Neural progenitor cell (in vitro differentiated cells): ENCODE measurements around the gene KAZN. TPM values are rescaled to one million over a fixed set of nuclear protein-coding genes. Genes with fewer than 3 reads are reported as not detected.

ENCODE experiments used
- DNase-seq: peaks from one replicate; pipeline ENCODE4 v3.0.0-alpha.2; 2016; ENCODE audit warnings: low spot score
- H2AFZ ChIP-seq: fragments of 200-600 bp; sonication (generic); replicated peaks from 2 replicates; pipeline ENCODE4 v1.6.1; 2016; ENCODE audit warnings: antibody characterized with exemption
- H3F3A ChIP-seq: fragments of 200-600 bp; sonication (generic); 2 replicates; pipeline ENCODE4 v1.6.1; 2016; ENCODE audit warnings: antibody characterized with exemption, low read depth
- H3K27ac ChIP-seq: fragments of 200-600 bp; sonication (generic); 2 replicates; pipeline ENCODE4 v1.5.1; 2016; ENCODE audit warnings: mild to moderate bottlenecking
- H3K27me3 ChIP-seq: fragments of 200-600 bp; sonication (generic); 2 replicates; pipeline ENCODE4 v1.6.1; 2016; ENCODE audit warnings: mild to moderate bottlenecking, moderate library complexity
- H3K36me3 ChIP-seq: fragments of 200-600 bp; sonication (generic); 2 replicates; pipeline ENCODE4 v1.5.1; 2016
- H3K4me1 ChIP-seq: fragments of 200-600 bp; sonication (generic); 2 replicates; pipeline ENCODE4 v1.6.1; 2016; ENCODE audit warnings: mixed run types
- H3K4me2 ChIP-seq: fragments of 200-600 bp; sonication (generic); 2 replicates; pipeline ENCODE4 v1.6.1; 2016
- H3K4me3 ChIP-seq: fragments of 200-600 bp; sonication (generic); 2 replicates; pipeline ENCODE4 v1.5.1; 2016
- H3K79me2 ChIP-seq: fragments of 200-600 bp; sonication (generic); 2 replicates; pipeline ENCODE4 v1.6.1; 2016; ENCODE audit warnings: low read depth
- H3K9ac ChIP-seq: fragments of 200-600 bp; sonication (generic); 2 replicates; pipeline ENCODE4 v1.6.1; 2016
- H3K9me3 ChIP-seq: fragments of 200-600 bp; sonication (generic); 2 replicates; pipeline ENCODE4 v1.5.1; 2016; ENCODE audit warnings: low read depth
- H4K20me1 ChIP-seq: fragments of 200-600 bp; sonication (generic); 2 replicates; pipeline ENCODE4 v1.6.1; 2016; ENCODE audit warnings: low read depth
- H3K27ac Mint-ChIP-seq: 3 replicates; pipeline ENCODE4 v1.8.0; 2021; ENCODE audit warnings: mixed read lengths
- H3K27me3 Mint-ChIP-seq: 2 replicates; pipeline ENCODE4 v1.8.0; 2022; ENCODE audit warnings: low read depth, mild to moderate bottlenecking, inconsistent platforms, moderate library complexity, mixed read lengths; ENCODE audit not compliant: insufficient read depth
- H3K36me3 Mint-ChIP-seq: 3 replicates; pipeline ENCODE4 v1.8.0; 2021; ENCODE audit warnings: mixed read lengths
- H3K4me1 Mint-ChIP-seq: 3 replicates; pipeline ENCODE4 v1.8.0; 2021; ENCODE audit warnings: mixed read lengths
- H3K4me3 Mint-ChIP-seq: 3 replicates; pipeline ENCODE4 v1.8.0; 2021; ENCODE audit warnings: mild to moderate bottlenecking, moderate library complexity, mixed read lengths
- H3K9me3 Mint-ChIP-seq: 3 replicates; pipeline ENCODE4 v1.8.0; 2020; ENCODE audit warnings: mixed read lengths
- CTCF ChIP-seq: fragments of 200-600 bp; sonication (generic); IDR thresholded peaks from 2 replicates; pipeline ENCODE4 v1.5.1; 2017; ENCODE audit warnings: antibody characterized with exemption, mild to moderate bottlenecking
- EZH2 ChIP-seq: fragments of 200-600 bp; sonication (generic); IDR thresholded peaks from 2 replicates; pipeline ENCODE4 v1.6.1; 2017; ENCODE audit warnings: antibody characterized with exemption, mild to moderate bottlenecking, moderate library complexity
- EZH2phosphoT487 ChIP-seq: fragments of 200-600 bp; sonication (generic); IDR thresholded peaks from 2 replicates; pipeline ENCODE4 v1.6.1; 2017; ENCODE audit warnings: antibody characterized with exemption
- total RNA-seq: library from RNA; depleted of rRNA; stranded (reverse); fragments of >200 nt; gene quantifications from 2 replicates; pipeline ENCODE4 v1.2.3, GENCODE V29; 2015; ENCODE audit warnings: low replicate concordance

The KAZN gene
- total RNA-seq, 1 donor from 2014 or later: 6.1 TPM

- no peaks in the 10 kb centered on the region for H3K27me3 ChIP-seq
- H4K20me1 ChIP-seq: no peaks in the 10 kb centered on the region
- no peaks in the 10 kb centered on the region for H3K36me3 ChIP-seq
- Mint-ChIP-seq H3K36me3 (no peaks in the 10 kb centered on the region), H3K27ac (no peak overlapping the region), H3K9me3 (peaks cover 2% of the 10 kb centered on the region), H3K4me3 (no peak overlapping the region), H3K4me1 (peaks cover 49% of the 10 kb centered on the region), H3K27me3 (peaks cover 12% of the 10 kb centered on the region)
- peak; percentile 13 for DNase-seq
- no peaks in the 10 kb centered on the region for H3K9me3 ChIP-seq
- H3K4me3 ChIP-seq: no peak overlapping the region
- H3K4me1 ChIP-seq: peaks cover 19% of the 10 kb centered on the region
- no peaks in the 10 kb centered on the region for H3F3A ChIP-seq
- no peaks in the 10 kb centered on the region for H3K79me2 ChIP-seq
- no peak overlapping the region for H2AFZ ChIP-seq
- H3K4me2 ChIP-seq: no peak overlapping the region
- no peak overlapping the region for H3K27ac ChIP-seq
- TF ChIP-seq CTCF (no peak), EZH2 (no peak)
- no peak overlapping the region for H3K9ac ChIP-seq
Observed at GRCh38 chr1:14552246-14552965, 46.1 kb upstream of the KAZN start.

- H3K9me3 Mint-ChIP-seq: no peaks in the 10 kb centered on the region
- TF ChIP-seq EZH2phosphoT487 (no peak), CTCF (no peak), EZH2 (no peak)
- no peak overlapping the region for H2AFZ ChIP-seq
- no peaks in the 10 kb centered on the region for H4K20me1 ChIP-seq
- no peaks in the 10 kb centered on the region for H3F3A ChIP-seq
- no peak overlapping the region for H3K4me2 ChIP-seq
- H3K36me3 Mint-ChIP-seq: no peaks in the 10 kb centered on the region
- DNase-seq: no peak
- no peak overlapping the region for H3K27ac ChIP-seq
- H3K4me1 ChIP-seq: peaks cover 19% of the 10 kb centered on the region
- no peak overlapping the region for H3K27ac Mint-ChIP-seq
- H3K4me1 Mint-ChIP-seq: peaks cover 46% of the 10 kb centered on the region
- no peaks in the 10 kb centered on the region for H3K9me3 ChIP-seq
- no peaks in the 10 kb centered on the region for H3K27me3 ChIP-seq
- H3K79me2 ChIP-seq: no peaks in the 10 kb centered on the region
- peaks cover 9% of the 10 kb centered on the region for H3K27me3 Mint-ChIP-seq
- no peak overlapping the region for H3K4me3 ChIP-seq
- no peaks in the 10 kb centered on the region for H3K36me3 ChIP-seq
- H3K4me3 Mint-ChIP-seq: no peak overlapping the region
- H3K9ac ChIP-seq: no peak overlapping the region
Observed at GRCh38 chr1:14553711-14554110, 44.8 kb upstream of the KAZN start.

- Mint-ChIP-seq H3K4me1 (peaks cover 33% of the 10 kb centered on the region), H3K4me3 (no peak overlapping the region)
- H3K9me3 ChIP-seq: no peaks in the 10 kb centered on the region
Observed at GRCh38 chr1:14555091-14555490, 43.4 kb upstream of the KAZN start.

More at GRCh38 chr1:14555091-14555490, 43.4 kb upstream of the KAZN start:
- H3K4me3 ChIP-seq: no peak overlapping the region
- H3K79me2 ChIP-seq: no peaks in the 10 kb centered on the region
- peaks cover 7% of the 10 kb centered on the region for H3K4me1 ChIP-seq
- H4K20me1 ChIP-seq: no peaks in the 10 kb centered on the region
- TF ChIP-seq CTCF (no peak), EZH2phosphoT487 (no peak), EZH2 (no peak)
- H3K9me3 Mint-ChIP-seq: no peaks in the 10 kb centered on the region
- H3K36me3 Mint-ChIP-seq: no peaks in the 10 kb centered on the region
- H3K9ac ChIP-seq: no peak overlapping the region
- no peaks in the 10 kb centered on the region for H3K36me3 ChIP-seq
- H3F3A ChIP-seq: no peaks in the 10 kb centered on the region
- no peak overlapping the region for H3K27ac ChIP-seq
- no peak overlapping the region for H3K4me2 ChIP-seq
- H2AFZ ChIP-seq: no peak overlapping the region
- no peaks in the 10 kb centered on the region for H3K27me3 ChIP-seq
- H3K27ac Mint-ChIP-seq: no peak overlapping the region
- H3K27me3 Mint-ChIP-seq: peaks cover 9% of the 10 kb centered on the region
- DNase-seq: no peak
